Measurements from ENCODE around the gene CAMK1D. TPM values are rescaled to one million over a fixed set of nuclear protein-coding genes. Genes with fewer than 3 reads are reported as not detected.
A peak's percentile ranks its signal among the peaks of the same experiment; 100 is the strongest.

The CAMK1D gene
- total RNA-seq, 1 experiment from 2014 or later, result 6.0 TPM

- Histone ChIP-seq H3K4me3 (no peak overlapping the region), H3K36me3 (ENCODE audit: low read depth) (no peaks in the 10 kb centered on the region), H2AFZ (no peak overlapping the region), H3K4me1 (replicated peaks; ENCODE audit: insufficient read depth) (peaks cover 33% of the 10 kb centered on the region), H3K9me3 (ENCODE audit: insufficient read depth, low read depth) (no peaks in the 10 kb centered on the region), H3K27me3 (ENCODE audit: insufficient read depth, low read depth) (no peaks in the 10 kb centered on the region), H3K79me2 (ENCODE audit: low read depth) (no peaks in the 10 kb centered on the region), H3K27ac (no peak overlapping the region), H3F3A (ENCODE audit: insufficient read depth, low read depth) (peaks cover 12% of the 10 kb centered on the region; the same call in 1 of the 2 replicates), H3K4me2 (peak overlapping the region; percentile 45; the same call in 1 of the 2 replicates), H4K20me1 (ENCODE audit: insufficient read depth) (no peaks in the 10 kb centered on the region), H3K9me2 (ENCODE audit: insufficient read depth) (no peaks in the 10 kb centered on the region)
- POLR2A ChIA-PET (ENCODE audit: unreplicated experiment), result no interaction called here
- no TSS peak for BruUV-seq (replicated peaks)
- no peak for DNase-seq
- intact Hi-C loops (cut with micrococcal nuclease; ENCODE audit: unreplicated experiment), result no loop called here
- TF ChIP-seq EZH2 (IDR thresholded peaks at IDR 0.05; ENCODE audit: low read depth), result no peak
- no peak for TF ChIP-seq CTCF (conservative IDR thresholded peaks at IDR 0.05)
- CTCF ChIA-PET, result no interaction called here
These were observed 150.0 kb downstream of the CAMK1D start for GRCh38 chr10:12499076-12499986.

DNA sequence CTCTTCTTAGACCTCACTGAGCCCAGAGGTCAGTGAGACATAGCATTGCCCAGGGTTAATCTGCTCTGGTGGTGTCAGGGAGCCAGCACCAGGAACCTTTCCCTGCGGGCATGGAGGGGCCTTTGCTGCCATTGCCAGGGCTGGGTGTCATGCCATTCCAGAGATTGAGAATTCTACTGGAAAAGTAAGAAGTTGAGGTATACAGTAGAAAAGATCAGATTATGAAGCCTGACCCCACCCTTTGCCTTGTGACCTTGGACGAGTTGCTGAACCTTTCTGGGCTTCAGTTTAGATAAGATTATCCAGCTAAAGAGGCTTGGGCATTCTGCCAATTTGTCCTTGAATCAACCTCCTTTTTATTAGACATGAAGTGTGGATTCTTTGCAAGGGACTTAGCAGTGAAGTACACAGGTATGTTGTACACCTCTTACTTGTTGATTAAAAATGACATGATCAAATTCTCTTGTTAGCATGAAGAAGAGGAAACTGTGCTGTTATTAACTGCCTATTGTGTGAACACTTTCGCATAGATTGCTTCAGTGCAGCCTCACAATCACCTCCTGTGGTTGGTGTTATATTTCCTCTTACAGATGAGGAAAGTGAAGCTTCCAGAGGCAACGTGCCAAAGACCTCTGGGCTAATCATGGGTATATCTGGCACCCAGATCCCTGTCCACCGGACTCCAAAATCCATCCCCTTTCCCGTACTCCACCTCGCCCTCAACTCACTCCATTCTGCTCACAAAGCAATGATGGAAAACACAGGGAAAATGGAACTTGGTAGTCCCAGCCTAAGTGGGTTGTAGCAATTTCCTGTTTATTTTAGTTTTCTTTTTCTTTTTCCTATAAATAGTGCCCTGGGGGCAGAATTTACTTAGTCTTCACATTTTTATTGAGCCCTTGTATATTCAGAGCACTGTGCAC lies 151.3 kb downstream of the CAMK1D start:
- H3F3A ChIP-seq (ENCODE audit: insufficient read depth, low read depth), result peaks cover 12% of the 10 kb centered on the region; the same call in 1 of the 2 replicates
- POLR2A ChIA-PET (ENCODE audit: unreplicated experiment), result no interaction called here
- no peaks in the 10 kb centered on the region for H4K20me1 ChIP-seq (ENCODE audit: insufficient read depth)
- H3K9me3 ChIP-seq (ENCODE audit: insufficient read depth, low read depth), result no peaks in the 10 kb centered on the region
- H2AFZ ChIP-seq, result no peak overlapping the region
- peak; percentile 25 to 72 for DNase-seq
- peak overlapping the region; percentile 42 for H3K27ac ChIP-seq
- no peak for TF ChIP-seq CTCF (conservative IDR thresholded peaks at IDR 0.05)
- TF ChIP-seq EZH2 (IDR thresholded peaks at IDR 0.05; ENCODE audit: low read depth), result no peak
- no peaks in the 10 kb centered on the region for H3K27me3 ChIP-seq (ENCODE audit: insufficient read depth, low read depth)
- peaks cover 33% of the 10 kb centered on the region for H3K4me1 ChIP-seq (replicated peaks; ENCODE audit: insufficient read depth)
- intact Hi-C loops (cut with micrococcal nuclease; ENCODE audit: unreplicated experiment), result no loop called here
- CTCF ChIA-PET, result no interaction called here
- H3K4me2 ChIP-seq, result peak overlapping the region; percentile 45
- H3K9me2 ChIP-seq (ENCODE audit: insufficient read depth), result no peaks in the 10 kb centered on the region
- no peaks in the 10 kb centered on the region for H3K79me2 ChIP-seq (ENCODE audit: low read depth)
- H3K4me3 ChIP-seq, result no peak overlapping the region
- BruUV-seq (replicated peaks), result no TSS peak
- no peaks in the 10 kb centered on the region for H3K36me3 ChIP-seq (ENCODE audit: low read depth)

- intact Hi-C loops (cut with micrococcal nuclease; ENCODE audit: unreplicated experiment), result no loop called here
- Histone ChIP-seq H2AFZ (no peak overlapping the region), H3K36me3 (ENCODE audit: low read depth) (no peaks in the 10 kb centered on the region), H4K20me1 (ENCODE audit: insufficient read depth) (no peaks in the 10 kb centered on the region), H3F3A (ENCODE audit: insufficient read depth, low read depth) (peaks cover 12% of the 10 kb centered on the region; the same call in 1 of the 2 replicates), H3K4me1 (replicated peaks; ENCODE audit: insufficient read depth) (peaks cover 33% of the 10 kb centered on the region), H3K79me2 (ENCODE audit: low read depth) (no peaks in the 10 kb centered on the region), H3K4me2 (peak overlapping the region; percentile 45; the same call in 1 of the 2 replicates), H3K9me2 (ENCODE audit: insufficient read depth) (no peaks in the 10 kb centered on the region), H3K4me3 (no peak overlapping the region), H3K9me3 (ENCODE audit: insufficient read depth, low read depth) (no peaks in the 10 kb centered on the region), H3K27ac (no peak overlapping the region), H3K27me3 (ENCODE audit: insufficient read depth, low read depth) (no peaks in the 10 kb centered on the region)
- no peak for DNase-seq
- no TSS peak for BruUV-seq (replicated peaks)
- no peak for TF ChIP-seq CTCF (conservative IDR thresholded peaks at IDR 0.05)
- TF ChIP-seq EZH2 (IDR thresholded peaks at IDR 0.05; ENCODE audit: low read depth), result no peak
- ChIA-PET CTCF (no interaction called here), POLR2A (ENCODE audit: unreplicated experiment) (no interaction called here)
These were observed 152.0 kb downstream of the CAMK1D start for GRCh38 chr10:12501324-12501723.

Data from PC-9 (cell line).